H1 (cell line): ENCODE results near the gene CTDNEP1. TPM values are rescaled to one million over a fixed set of nuclear protein-coding genes. Genes with fewer than 3 reads are reported as not detected.
A peak's percentile ranks its signal among the peaks of the same experiment; 100 is the strongest.

Experiments
- CTCF ChIA-PET: fragments of 300-600 bp; sonication (Branson Sonifier 250); formaldehyde crosslinking; loops from one replicate; lab custom pipeline; 2021; ENCODE audit not compliant: partially characterized antibody; lab: Charles Lee
- POLR2A ChIA-PET: fragments of 300-600 bp; sonication (Branson Sonifier 250); formaldehyde crosslinking; loops from one replicate; lab custom pipeline; 2021; ENCODE audit warnings: inconsistent platforms; ENCODE audit not compliant: partially characterized antibody; lab: Charles Lee
- DNase-seq, 2 experiments: peaks; one replicate each; pipeline versions ENCODE4 v3.0.0 to v3.0.0-alpha.2; 2010 to 2022; ENCODE audit warnings: low spot score in 2 of 2, low read depth in 1 of 2, mixed read lengths in 1 of 2
- FAIRE-seq: peaks from 2 replicates; lab custom pipeline; 2011; peaks lifted over from hg19 to GRCh38; lab: Jason Lieb, UNC
- H2AFZ ChIP-seq: 2 replicates; pipeline ENCODE4 v1.8.1; 2012; ENCODE audit warnings: low read length, inconsistent platforms
- H2AK5ac ChIP-seq: 2 replicates; pipeline ENCODE4 v1.6.1; 2013; ENCODE audit warnings: low read depth, low read length
- H2BK120ac ChIP-seq: replicated peaks from 2 replicates; pipeline ENCODE3; 2013; ENCODE audit warnings: low read depth, low read length, inconsistent platforms
- H2BK12ac ChIP-seq: 2 replicates; pipeline ENCODE4 v1.6.1; 2013; ENCODE audit warnings: low read depth, low read length
- H2BK15ac ChIP-seq: 2 replicates; pipeline ENCODE4 v1.6.1; 2013; ENCODE audit warnings: low read length
- H2BK20ac ChIP-seq: 2 replicates; pipeline ENCODE4 v1.6.1; 2013; ENCODE audit warnings: low read length
- H2BK5ac ChIP-seq: 2 replicates; pipeline ENCODE4 v1.6.1; 2013; ENCODE audit warnings: low read depth, low read length
- H3K14ac ChIP-seq: 2 replicates; pipeline ENCODE4 v1.6.1; 2013; ENCODE audit warnings: inconsistent platforms; ENCODE audit not compliant: insufficient read length
- H3K18ac ChIP-seq: 2 replicates; pipeline ENCODE4 v1.6.1; 2013; ENCODE audit warnings: low read length; ENCODE audit errors: extremely low read depth
- H3K23ac ChIP-seq: 2 replicates; pipeline ENCODE4 v1.6.1; 2013; ENCODE audit warnings: inconsistent platforms; ENCODE audit not compliant: insufficient read length
- H3K23me2 ChIP-seq: 2 replicates; pipeline ENCODE4 v1.6.1; 2013; ENCODE audit warnings: low read depth, low read length
- H3K27ac ChIP-seq: 2 replicates; pipeline ENCODE4 v1.6.1; 2011; ENCODE audit warnings: low read depth, low read length, inconsistent platforms
- H3K27me3 ChIP-seq, 4 experiments: replicated peaks in 1 of 4; 1 replicate in 1 of 4; 2 replicates in 3 of 4; pipeline versions ENCODE4 v1.6.1 to v1.8.1; 2011 to 2013; ENCODE audit warnings: low read length in 3 of 4, mild to moderate bottlenecking in 3 of 4, inconsistent platforms in 2 of 4, mixed read lengths in 2 of 4, moderate library complexity in 1 of 4; ENCODE audit not compliant: control insufficient read depth in 3 of 4, insufficient read depth in 3 of 4; ENCODE audit errors: extremely low read depth in 1 of 4
- H3K36me3 ChIP-seq, 4 experiments: 2 replicates each; pipeline versions ENCODE4 v1.6.1 to v1.8.1; 2011 to 2013; ENCODE audit warnings: mild to moderate bottlenecking in 4 of 4, low read length in 3 of 4, moderate library complexity in 2 of 4, control low read depth in 1 of 4, inconsistent platforms in 1 of 4; ENCODE audit not compliant: insufficient read depth in 4 of 4, control insufficient read depth in 2 of 4
- H3K4ac ChIP-seq: replicated peaks from 2 replicates; pipeline ENCODE3; 2013; ENCODE audit warnings: low read length, low read depth, mixed read lengths, inconsistent platforms; ENCODE audit not compliant: insufficient read length
- H3K4me1 ChIP-seq, 4 experiments: replicated peaks in 1 of 4; 1 replicate in 1 of 4; 2 replicates in 3 of 4; pipeline versions ENCODE4 v1.6.1 to v1.8.1; 2011 to 2013; ENCODE audit warnings: low read length in 3 of 4, inconsistent platforms in 2 of 4, mixed read lengths in 1 of 4; ENCODE audit not compliant: insufficient read depth in 4 of 4, control insufficient read depth in 3 of 4
- H3K4me2 ChIP-seq, 2 experiments: 2 replicates each; pipeline versions ENCODE4 v1.6.1 to v1.8.1; 2011 to 2013; ENCODE audit warnings: low read depth in 2 of 2, low read length in 2 of 2, control low read depth in 1 of 2, inconsistent platforms in 1 of 2, mild to moderate bottlenecking in 1 of 2; ENCODE audit not compliant: insufficient read depth in 1 of 2
- H3K4me3 ChIP-seq, 4 experiments: fragments of 200-600, 300-600 bp in 1 of 4; sonication (generic), shearing (Covaris generic), sonication (Bioruptor Twin) in 1 of 4; 2 replicates each; pipeline versions ENCODE4 v1.5.1 to v1.8.1; 2011 to 2016; ENCODE audit warnings: low read length in 4 of 4, low read depth in 3 of 4, control low read depth in 2 of 4, inconsistent platforms in 2 of 4, mild to moderate bottlenecking in 2 of 4, mixed read lengths in 1 of 4, moderate library complexity in 1 of 4; ENCODE audit not compliant: insufficient read depth in 2 of 4; ENCODE audit errors: extremely low read depth in 1 of 4
- H3K56ac ChIP-seq: replicated peaks from 2 replicates; pipeline ENCODE3; 2013; ENCODE audit warnings: low read depth, mild to moderate bottlenecking, mixed read lengths, low read length, inconsistent platforms; ENCODE audit not compliant: insufficient read length
- H3K79me1 ChIP-seq: 2 replicates; pipeline ENCODE4 v1.6.1; 2013; ENCODE audit warnings: low read depth, low read length, control low read depth
- H3K79me2 ChIP-seq, 2 experiments: 2 replicates each; pipeline versions ENCODE4 v1.6.1 to v1.8.1; 2012 to 2013; ENCODE audit warnings: low read length in 2 of 2, mild to moderate bottlenecking in 2 of 2, inconsistent platforms in 1 of 2; ENCODE audit not compliant: insufficient read depth in 2 of 2, control insufficient read depth in 1 of 2
- H3K9ac ChIP-seq, 4 experiments: replicated peaks in 1 of 4; 1 replicate in 1 of 4; 2 replicates in 3 of 4; pipeline versions ENCODE4 v1.6.1 to v1.8.1; 2011 to 2013; ENCODE audit warnings: low read depth in 3 of 4, low read length in 3 of 4, control low read depth in 2 of 4, mild to moderate bottlenecking in 2 of 4, moderate library complexity in 2 of 4, inconsistent platforms in 1 of 4; ENCODE audit errors: extremely low read depth in 1 of 4
- H3K9me3 ChIP-seq, 2 experiments: 2 replicates each; pipeline versions ENCODE4 v1.6.1 to v1.8.1; 2012 to 2013; ENCODE audit warnings: mild to moderate bottlenecking in 2 of 2, moderate library complexity in 2 of 2, control low read depth in 1 of 2, inconsistent platforms in 1 of 2, low read depth in 1 of 2, low read length in 1 of 2, mixed read lengths in 1 of 2; ENCODE audit not compliant: insufficient read depth in 2 of 2
- H4K20me1 ChIP-seq, 2 experiments: replicated peaks in 1 of 2; 2 replicates each; pipeline versions ENCODE3 to v1.8.1; 2011 to 2013; ENCODE audit warnings: inconsistent platforms in 2 of 2, low read length in 2 of 2, mild to moderate bottlenecking in 1 of 2; ENCODE audit not compliant: insufficient read depth in 2 of 2, control insufficient read depth in 1 of 2
- H4K5ac ChIP-seq: 2 replicates; pipeline ENCODE4 v1.6.1; 2013; ENCODE audit warnings: low read length, low read depth, mixed read lengths, inconsistent platforms; ENCODE audit not compliant: insufficient read length
- H4K8ac ChIP-seq: 2 replicates; pipeline ENCODE4 v1.8.0; 2013; ENCODE audit warnings: mild to moderate bottlenecking, moderate library complexity, low read length, inconsistent platforms; ENCODE audit not compliant: insufficient read depth; ENCODE audit errors: extremely low read depth
- H4K91ac ChIP-seq: replicated peaks from 2 replicates; pipeline ENCODE3; 2013; ENCODE audit warnings: low read length, mixed read lengths, inconsistent platforms; ENCODE audit not compliant: insufficient read length
- ASH2L ChIP-seq: fragments of 200-600, 300-600 bp; sonication (generic); IDR thresholded peaks from one replicate; pipeline ENCODE4 v1.7.1; 2017; ENCODE audit warnings: low read length
- BCL11A ChIP-seq, 2 experiments: IDR thresholded peaks; one replicate each; pipeline ENCODE4 v1.6.1; 2011; ENCODE audit warnings: low read depth in 2 of 2, low read length in 2 of 2, mild to moderate bottlenecking in 2 of 2
- CREB1 ChIP-seq: IDR thresholded peaks from 2 replicates; pipeline ENCODE4 v1.6.1; 2012; ENCODE audit warnings: inconsistent platforms
- EGR1 ChIP-seq: IDR thresholded peaks from 2 replicates; pipeline ENCODE4 v1.6.1; 2011; ENCODE audit warnings: low read depth, low read length, borderline replicate concordance
- FOSL1 ChIP-seq: IDR thresholded peaks from 2 replicates; pipeline ENCODE4 v1.6.1; 2011; ENCODE audit warnings: mild to moderate bottlenecking, low read depth, low read length, moderate library complexity; ENCODE audit not compliant: insufficient read depth
- GABPA ChIP-seq: IDR thresholded peaks from 2 replicates; pipeline ENCODE4 v1.6.1; 2011; ENCODE audit warnings: mild to moderate bottlenecking, low read length, moderate library complexity, borderline replicate concordance; ENCODE audit not compliant: insufficient read depth
- NANOG ChIP-seq: IDR thresholded peaks from 2 replicates; pipeline ENCODE4 v1.6.1; 2011; ENCODE audit warnings: low read length, low read depth, mild to moderate bottlenecking, inconsistent platforms; ENCODE audit not compliant: insufficient read depth, poor library complexity, severe bottlenecking
- NRF1 ChIP-seq: IDR thresholded peaks from 2 replicates; pipeline ENCODE4 v1.6.1; 2011; ENCODE audit warnings: mild to moderate bottlenecking, low read depth, low read length, improper control_type of control experiment
- RXRA ChIP-seq: IDR thresholded peaks from 2 replicates; pipeline ENCODE4 v1.6.1; 2011; ENCODE audit warnings: low read depth, mild to moderate bottlenecking, low read length, moderate library complexity; ENCODE audit not compliant: insufficient read depth
- TEAD4 ChIP-seq: IDR thresholded peaks from 2 replicates; pipeline ENCODE4 v1.6.1; 2012; ENCODE audit warnings: low read depth, low read length, inconsistent platforms, mixed read lengths
- ZNF274 ChIP-seq: IDR thresholded peaks from 2 replicates; pipeline ENCODE4 v1.7.0; 2012; ENCODE audit warnings: low read length, borderline replicate concordance; ENCODE audit errors: extremely low read depth
- WGBS, 2 experiments: shearing (Covaris generic) in 1 of 2; methylation state at CpG; one replicate each; pipeline versions ENCODE4 v1.1.6 to v1.1.7; 2013 to 2015; ENCODE audit warnings: low lambda C conversion rate in 2 of 2, mixed read lengths in 2 of 2, inconsistent platforms in 1 of 2, low coverage in 1 of 2, missing lambda C conversion rate in 1 of 2; ENCODE audit not compliant: insufficient replicate concordance in 2 of 2, insufficient coverage in 1 of 2, insufficient read length in 1 of 2; ENCODE audit errors: extremely low coverage in 1 of 2, missing lambda C conversion rate in 1 of 2; 5-methylcytosine and 5-hydroxymethylcytosine counted together
- polyA plus RNA-seq, 7 experiments: library from polyadenylated mRNA; depleted of rRNA in 3 of 7; stranded (reverse) in 5 of 7; unstranded in 2 of 7; fragments of >200 nt in 5 of 7; fragments of 200-250 nt in 2 of 7; gene quantifications; 1 replicate in 5 of 7; 2 replicates in 1 of 7; 4 replicates in 1 of 7; pipeline versions ENCODE4 v1.2.1 to v1.2.3, GENCODE V29; 2011 to 2013; ENCODE audit warnings: missing spikeins in 2 of 7, mixed read lengths in 2 of 7
- total RNA-seq: library from RNA; stranded (reverse); fragmentation: NEBNext Ultra II Directional; extraction: Animal tissue kit (Norgen Biotek cat#: 25700); gene quantifications from 2 replicates; pipeline ENCODE4 v1.2.1, GENCODE V29; 2021

CTDNEP1 gene
- total and polyA plus RNA-seq, 2 of the 8 experiments (the other 6 are each of a cell fraction or from before 2014, with no cell fraction given), result 114 to 123 TPM

GRCh38 chr17:7233701-7234082 is 17.8 kb downstream of the CTDNEP1 start:
- Histone ChIP-seq H3K79me2 (peaks cover 13 to 62% of the 10 kb centered on the region in 2 experiments), H4K8ac (peak overlapping the region; percentile 96; the same call in 1 of the 2 replicates), H3K36me3 (peaks cover 20 to 38% (median 36%) of the 10 kb centered on the region in 4 experiments; a peak in 7 of 8 replicates), H2BK20ac (no peak overlapping the region), H2BK120ac (no peak overlapping the region), H3K56ac (peak overlapping the region; percentile 70), H3K4me2 (peak overlapping the region; percentile 56 to 85), H3K14ac (no peak overlapping the region), H4K5ac (peak overlapping the region; percentile 83), H2AFZ (no peak overlapping the region), H3K4ac (no peak overlapping the region)
- FAIRE-seq, result no peak
- no peak for TF ChIP-seq GABPA
- no peak for TF ChIP-seq TEAD4
- TF ChIP-seq ASH2L, result no peak
- TF ChIP-seq NANOG, result no peak
- no peak for TF ChIP-seq RXRA
- TF ChIP-seq FOSL1, result no peak
- no peak for TF ChIP-seq CREB1
- no peak for TF ChIP-seq NRF1
- TF ChIP-seq ZNF274, result no peak
- TF ChIP-seq EGR1, result no peak
- no peak for TF ChIP-seq BCL11A (IDR thresholded peaks at IDR 0.05; ENCODE audit: low read depth in 2 of 2, low read length in 2 of 2)
- TF ChIP-seq, all 59 proteins: peak for 0
- Histone ChIP-seq H4K91ac (peak overlapping the region; percentile 4), H2BK15ac (no peak overlapping the region), H2BK5ac (peak overlapping the region; percentile 87), H3K23ac (no peak overlapping the region), H3K4me3 (peak overlapping the region; percentile 68 to 89 (median 80)), H3K27me3 (no peaks in the 10 kb centered on the region), H3K18ac (no peak overlapping the region; the same call in 1 of the 2 replicates), H3K9ac (peak overlapping the region; percentile 73 to 90 (median 82)), H3K79me1 (peaks cover 13% of the 10 kb centered on the region), H2AK5ac (no peak overlapping the region), H2BK12ac (no peak overlapping the region), H3K27ac (peak overlapping the region; percentile 71), H3K9me3 (no peaks in the 10 kb centered on the region), H4K20me1 (peaks cover 19 to 45% of the 10 kb centered on the region in 2 experiments), H3K23me2 (no peaks in the 10 kb centered on the region), H3K4me1 (peaks cover 3 to 14% (median 6%) of the 10 kb centered on the region in 4 experiments; a peak in 6 of 7 replicates)
- 4% methylated on average over 9 of the region's 9 CpGs; no CpG with 5 or more reads in 1 of the 2 experiments for WGBS, 2 experiments
- no peak for DNase-seq
- CTCF ChIA-PET, result interaction anchor here (1.0 to 6.4 kb wide), 3 partner anchors 13 to 218 kb away, joined by 3 to 46 read pairs (median 4); partner anchors contain the start of genes ACADVL and DLG4
- POLR2A ChIA-PET, result interaction anchor here (1.0 to 19.7 kb wide), 17 partner anchors 9 to 453 kb away, joined by 3 to 386 read pairs (median 6); partner anchors contain the start of genes ACADVL, CLDN7, CTDNEP1 and DLG4
